Right renal cortex interstitium (tissue), 3 donors: ENCODE measurements around the gene FGF12. TPM values are rescaled to one million over a fixed set of nuclear protein-coding genes. Genes with fewer than 3 reads are reported as not detected.

ENCODE experiments used
- DNase-seq, 3 donors: peaks; one replicate each; pipeline ENCODE4 v3.0.0-alpha.2; 2013; ENCODE audit warnings: low read depth in 3 of 3, low spot score in 2 of 3
- polyA plus RNA-seq, 3 donors: library from polyadenylated mRNA; unstranded; fragments of 120-200 nt; gene quantifications; one replicate each; pipeline ENCODE4 v1.2.1, GENCODE V29; 2013; ENCODE audit not compliant: insufficient read length in 3 of 3

FGF12 gene
- polyA plus RNA-seq, 3 donors: 7.5 to 9.8 (median 8.6) TPM

DNA sequence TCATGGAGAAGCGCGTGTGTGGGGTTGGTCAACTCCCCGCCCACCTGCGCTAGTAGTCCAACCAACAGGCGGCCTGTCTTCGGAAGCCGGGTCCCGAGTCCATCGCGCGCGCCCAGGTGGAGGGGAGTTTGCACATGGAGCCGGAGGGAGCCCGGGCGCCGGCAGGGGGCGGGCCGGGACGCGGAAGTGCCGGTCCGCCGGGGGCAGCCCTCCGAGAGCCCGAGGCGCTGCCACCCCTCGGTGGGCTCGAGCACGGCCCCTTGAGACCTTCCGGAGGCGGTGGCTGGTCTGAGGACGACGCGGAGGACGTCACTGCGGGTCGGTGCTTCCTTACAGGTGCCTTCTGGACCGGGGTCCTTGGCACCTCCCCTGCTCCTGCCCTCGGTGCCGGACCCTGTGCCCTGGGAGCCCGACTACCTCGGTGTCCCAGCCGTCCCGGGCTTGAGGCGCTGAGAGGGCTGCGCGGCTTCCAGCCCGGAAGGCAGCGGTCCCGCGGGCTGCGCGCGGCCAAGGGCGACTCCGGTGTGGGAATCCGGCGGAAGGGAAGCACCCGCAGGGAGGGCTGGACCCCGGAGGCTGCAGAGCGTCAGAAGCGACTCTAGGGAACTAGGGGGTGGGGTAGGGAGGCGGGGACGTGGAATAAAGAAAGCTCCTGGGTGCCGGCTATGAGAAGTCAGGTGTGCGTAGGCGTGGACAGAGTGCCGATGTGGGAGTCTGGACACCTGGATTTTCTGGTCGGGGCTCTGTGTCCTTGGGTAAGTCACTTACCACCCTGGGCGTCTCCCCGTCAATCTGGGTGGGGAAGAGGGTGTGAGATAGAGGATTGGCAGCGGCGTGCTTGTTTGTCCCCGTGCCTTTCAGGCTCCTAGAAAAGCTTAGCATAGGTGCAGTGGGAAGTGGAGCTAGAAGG, 212.3 kb downstream of the FGF12 start:
- peak in 1 of 3 donors; percentile 10 for DNase-seq

- DNase-seq: peak; percentile 52 to 72 (median 52)
Measured at GRCh38 chr3:192514081-192514753, 213.1 kb downstream of the FGF12 start.

GRCh38 chr3:192505731-192506130, 221.6 kb downstream of the FGF12 start:
- no peak for DNase-seq

- no peak for DNase-seq
Measured at GRCh38 chr3:192501401-192501800, 225.9 kb downstream of the FGF12 start.

DNA sequence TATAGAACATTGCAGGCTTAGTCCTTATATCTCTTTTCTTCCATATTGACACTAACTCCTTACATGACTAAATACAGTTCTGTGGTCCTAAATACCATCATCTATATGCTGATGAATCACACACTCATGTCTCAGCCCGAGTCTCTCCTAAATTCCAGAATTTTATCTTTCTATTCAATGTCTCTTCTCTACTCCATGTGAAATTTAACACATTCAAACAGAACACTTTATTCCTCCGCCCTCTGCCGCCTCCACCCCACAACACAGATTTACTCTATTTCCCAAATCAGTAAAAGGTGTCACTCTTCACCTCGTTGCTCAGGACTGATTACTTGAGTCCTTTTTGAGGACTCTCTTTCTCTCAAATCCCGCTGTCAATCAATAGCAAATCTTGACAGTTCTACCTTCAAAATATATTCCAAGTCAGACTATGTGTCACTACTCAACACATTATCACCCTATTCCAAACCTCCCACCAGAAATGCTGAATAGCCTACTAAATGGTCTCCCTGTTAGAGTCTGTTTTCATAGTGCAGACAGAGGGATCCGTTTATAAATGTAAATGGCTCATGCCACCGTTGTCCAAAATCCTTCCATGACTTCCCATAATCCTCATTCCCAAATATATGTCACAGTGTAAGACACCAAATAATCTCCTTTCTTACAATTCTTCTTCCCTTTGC, 230.3 kb downstream of the FGF12 start:
- no peak for DNase-seq

- DNase-seq: no peak
Measured at GRCh38 chr3:192494174-192494573, 233.2 kb downstream of the FGF12 start.

DNA sequence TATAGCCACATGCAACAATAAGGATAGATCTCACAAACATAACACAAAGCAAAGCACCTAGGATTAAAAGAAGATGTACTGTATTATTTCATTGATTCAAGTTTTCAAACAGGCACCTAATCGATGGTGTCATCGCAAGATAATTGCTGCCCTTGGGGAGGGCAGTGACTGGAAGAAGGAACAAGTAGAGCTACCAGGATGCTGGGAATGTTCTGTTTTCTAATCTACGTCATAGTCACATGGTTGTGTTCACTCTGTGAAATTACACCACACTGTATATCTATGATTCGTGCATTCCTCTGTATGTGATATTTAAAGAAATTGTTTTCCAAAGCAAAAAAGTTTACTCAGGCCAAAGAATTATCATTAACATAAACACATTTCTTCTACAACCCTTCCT, 236.6 kb downstream of the FGF12 start:
- no peak for DNase-seq

GRCh38 chr3:192489579-192489978, 237.8 kb downstream of the FGF12 start:
- DNase-seq: no peak

DNA sequence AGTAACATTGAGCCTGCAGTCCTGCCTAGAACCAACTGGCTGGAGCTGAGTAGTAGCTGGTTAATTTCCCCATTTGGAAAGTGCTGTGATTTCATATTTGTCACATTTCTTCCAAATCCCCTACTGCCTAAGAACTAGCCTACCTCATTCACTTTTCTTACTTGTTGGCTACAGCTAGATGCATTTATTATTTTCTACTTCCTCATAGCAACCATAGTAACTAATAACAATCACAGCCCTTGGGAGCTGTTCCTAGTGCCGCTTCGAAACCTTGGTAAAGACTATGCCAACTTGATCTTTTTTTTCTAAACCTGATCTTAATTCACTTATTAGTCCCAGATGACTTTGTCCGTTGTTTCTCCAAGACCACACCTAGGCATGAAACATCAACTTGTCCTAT, 240.3 kb downstream of the FGF12 start:
- DNase-seq: no peak

GRCh38 chr3:192482809-192483208, 244.5 kb downstream of the FGF12 start:
- no peak for DNase-seq

- no peak for DNase-seq
Measured at GRCh38 chr3:192482391-192482790, 244.9 kb downstream of the FGF12 start.

DNA sequence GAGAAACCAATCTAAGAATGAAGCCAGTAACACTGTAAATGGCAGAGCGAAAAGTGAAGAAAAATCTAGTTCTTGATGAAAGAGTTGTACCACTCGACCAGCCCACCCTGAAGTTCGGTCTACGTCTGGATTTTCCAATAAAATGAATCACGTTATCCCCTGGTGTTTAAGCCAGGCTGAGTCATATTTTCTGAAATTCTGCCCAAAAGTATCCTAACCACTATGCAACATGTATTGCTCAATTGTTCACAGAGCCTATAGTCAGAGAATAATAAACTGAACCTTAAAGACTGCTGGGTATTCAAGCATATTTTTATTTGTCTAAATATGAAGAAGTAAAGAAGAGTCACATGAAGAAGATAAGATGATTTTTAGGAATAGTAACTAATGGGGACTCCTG, 245.7 kb downstream of the FGF12 start:
- DNase-seq: no peak

- peak; percentile 17 to 27 (median 23) for DNase-seq
Measured at GRCh38 chr3:192467230-192468140, 259.9 kb downstream of the FGF12 start.

GRCh38 chr3:192449036-192449435, 278.3 kb downstream of the FGF12 start:
- DNase-seq: no peak

DNA sequence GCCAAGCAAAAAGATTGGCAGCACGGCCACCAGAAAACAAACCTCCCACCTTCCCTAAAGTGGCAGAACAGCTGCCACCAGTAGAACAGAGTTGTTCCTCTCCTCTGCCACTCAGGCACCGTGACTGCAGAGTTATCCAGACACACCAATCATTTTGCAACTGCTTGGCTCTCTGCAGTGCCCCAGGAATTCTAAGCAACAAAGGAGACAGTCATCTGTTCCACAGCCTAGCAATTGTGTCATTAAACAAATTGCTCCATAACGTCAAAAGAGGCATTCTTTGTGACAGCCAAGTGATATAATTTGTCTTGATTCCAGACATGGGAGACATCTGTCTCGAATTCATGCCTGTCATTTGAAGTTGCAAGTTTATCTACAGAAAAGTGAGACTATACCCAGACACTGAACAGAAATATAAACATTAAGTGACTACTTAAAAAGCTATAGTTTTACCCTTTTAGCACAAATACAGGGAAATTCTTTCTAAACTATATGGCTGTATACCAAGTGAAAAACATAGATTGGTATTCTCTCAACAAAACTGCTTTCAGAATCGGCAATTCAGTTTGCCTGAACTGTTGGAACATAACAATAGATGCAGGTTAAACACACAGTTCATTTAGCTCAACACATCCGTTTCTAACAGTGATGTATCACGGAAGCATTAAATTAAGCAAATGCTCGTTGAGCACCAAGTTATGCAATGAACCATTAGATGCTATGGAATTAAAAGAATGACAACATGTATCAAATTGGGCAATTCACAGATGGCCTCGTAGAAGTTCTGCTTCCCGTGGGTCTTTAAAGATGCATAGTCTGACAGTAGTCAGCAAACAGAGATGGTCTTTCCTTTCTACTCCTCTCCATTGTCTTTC, 281.3 kb downstream of the FGF12 start:
- no peak for DNase-seq

DNA sequence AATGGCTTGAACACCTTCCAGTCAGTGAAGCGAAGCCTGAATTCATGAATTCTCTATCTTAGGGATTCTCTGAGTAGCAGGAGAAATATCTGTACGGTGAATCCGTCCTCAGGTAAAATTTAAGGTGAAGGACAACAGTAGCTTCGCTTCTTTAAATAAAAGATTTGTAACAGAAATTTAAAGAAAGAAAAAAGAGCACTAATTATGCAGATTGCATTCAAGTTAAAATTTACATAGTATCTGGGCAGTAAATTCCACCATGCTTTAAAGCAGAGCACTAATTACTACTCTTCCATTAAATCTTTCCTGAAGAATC, 282.6 kb downstream of the FGF12 start:
- DNase-seq: no peak

DNA sequence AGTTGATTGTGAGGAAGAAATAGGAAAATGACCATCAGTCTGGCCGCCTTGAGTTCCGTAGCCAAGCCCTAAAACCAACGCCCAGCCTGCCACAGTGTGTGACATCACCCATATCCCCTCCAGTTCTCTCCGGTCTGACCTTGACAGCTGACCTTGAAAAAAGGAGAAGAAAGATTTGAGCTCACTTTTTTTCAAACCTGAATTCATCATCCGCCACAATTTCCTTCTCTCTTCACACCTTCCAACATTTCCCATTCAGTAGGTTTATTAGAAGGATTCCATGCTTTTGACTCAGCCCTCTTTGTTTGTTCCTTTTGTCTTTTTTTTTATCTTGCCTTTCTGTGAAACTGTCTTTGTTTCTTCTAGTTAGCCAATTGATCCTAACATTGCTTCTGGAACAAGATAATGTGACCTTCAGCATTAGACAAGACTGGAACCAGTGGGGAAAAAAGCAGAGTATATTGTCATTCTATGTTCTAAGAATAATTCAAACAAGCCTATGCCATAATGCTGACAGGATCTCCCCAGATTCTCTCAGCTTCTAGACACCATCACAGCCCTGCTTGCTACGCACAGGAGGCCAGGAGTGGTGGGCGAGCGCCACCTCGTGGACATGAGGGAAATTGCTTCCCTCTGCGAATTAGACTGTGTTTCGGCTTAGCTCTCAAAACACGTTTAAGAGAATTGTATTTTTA, 283.1 kb downstream of the FGF12 start:
- DNase-seq: peak in 2 of 3 donors; percentile 52 to 53

DNA sequence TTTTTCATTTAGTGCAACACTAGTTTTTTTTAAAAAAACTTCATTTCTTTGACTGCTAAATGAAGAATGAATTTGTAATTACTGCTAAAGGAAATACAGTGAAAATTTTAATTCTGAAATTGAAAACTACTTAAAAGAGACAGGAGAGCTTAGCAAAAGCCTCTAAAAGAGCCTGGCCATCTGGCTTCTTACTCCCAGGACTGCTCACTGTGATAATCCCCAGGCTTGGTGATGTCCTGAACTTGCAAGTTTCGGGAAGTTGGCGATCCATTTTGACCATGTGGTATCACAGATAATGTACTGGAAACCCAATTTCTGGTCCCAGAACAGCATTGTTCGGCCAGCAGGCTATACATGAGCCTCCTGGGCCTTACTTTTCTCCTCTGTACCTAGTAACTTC, 292.1 kb downstream of the FGF12 start:
- no peak for DNase-seq

GRCh38 chr3:192434186-192434585, 293.2 kb downstream of the FGF12 start:
- DNase-seq: no peak
